ENCODE data around the gene FBN2. TPM values are rescaled to one million over a fixed set of nuclear protein-coding genes. Genes with fewer than 3 reads are reported as not detected.

The FBN2 gene
- total RNA-seq, 1 experiment from 2014 or later: 0.31 TPM

- intact Hi-C loops (cut with micrococcal nuclease; ENCODE audit: unreplicated experiment): no loop called here
- CTCF ChIA-PET: no interaction called here
These were observed 292.1 kb downstream of the FBN2 start for GRCh38 chr5:128245974-128246373.

GRCh38 chr5:128243958-128244582, 294.0 kb downstream of the FBN2 start:
- CTCF ChIA-PET: no interaction called here
- Mint-ChIP-seq H3K4me3 (ENCODE audit: low read depth, unreplicated experiment) (no peak overlapping the region), H3K36me3 (ENCODE audit: insufficient read depth, unreplicated experiment) (no peaks in the 10 kb centered on the region), H3K27ac (ENCODE audit: unreplicated experiment) (no peak overlapping the region), H3K9me3 (ENCODE audit: low read depth, unreplicated experiment) (no peaks in the 10 kb centered on the region), H3K27me3 (ENCODE audit: unreplicated experiment) (no peaks in the 10 kb centered on the region), H3K4me1 (ENCODE audit: low read depth, unreplicated experiment) (no peaks in the 10 kb centered on the region)
- DNase-seq: no peak
- no peak for TF ChIP-seq CTCF (IDR thresholded peaks at IDR 0.05; ENCODE audit: unreplicated experiment)
- intact Hi-C loops (cut with micrococcal nuclease; ENCODE audit: unreplicated experiment): no loop called here
- BruUV-seq (replicated peaks): no TSS peak

More at GRCh38 chr5:128245974-128246373, 292.1 kb downstream of the FBN2 start:
- TF ChIP-seq CTCF (IDR thresholded peaks at IDR 0.05; ENCODE audit: unreplicated experiment): no peak
- no peaks in the 10 kb centered on the region for H3K4me1 Mint-ChIP-seq (ENCODE audit: low read depth, unreplicated experiment)
- no peak overlapping the region for H3K27ac Mint-ChIP-seq (ENCODE audit: unreplicated experiment)
- BruUV-seq (replicated peaks): no TSS peak
- H3K9me3 Mint-ChIP-seq (ENCODE audit: low read depth, unreplicated experiment): peaks cover 2% of the 10 kb centered on the region
- no peaks in the 10 kb centered on the region for H3K27me3 Mint-ChIP-seq (ENCODE audit: unreplicated experiment)
- no peak overlapping the region for H3K4me3 Mint-ChIP-seq (ENCODE audit: low read depth, unreplicated experiment)
- no peaks in the 10 kb centered on the region for H3K36me3 Mint-ChIP-seq (ENCODE audit: insufficient read depth, unreplicated experiment)
- DNase-seq: no peak

GRCh38 chr5:128241051-128241695, 296.9 kb downstream of the FBN2 start:
- Mint-ChIP-seq H3K4me1 (ENCODE audit: low read depth, unreplicated experiment) (no peaks in the 10 kb centered on the region), H3K9me3 (ENCODE audit: low read depth, unreplicated experiment) (no peaks in the 10 kb centered on the region), H3K4me3 (ENCODE audit: low read depth, unreplicated experiment) (no peak overlapping the region), H3K27ac (ENCODE audit: unreplicated experiment) (no peak overlapping the region), H3K27me3 (ENCODE audit: unreplicated experiment) (no peaks in the 10 kb centered on the region), H3K36me3 (ENCODE audit: insufficient read depth, unreplicated experiment) (no peaks in the 10 kb centered on the region)
- BruUV-seq (replicated peaks): no TSS peak
- intact Hi-C loops (cut with micrococcal nuclease; ENCODE audit: unreplicated experiment): no loop called here
- CTCF ChIA-PET: no interaction called here
- TF ChIP-seq CTCF (IDR thresholded peaks at IDR 0.05; ENCODE audit: unreplicated experiment): no peak
- DNase-seq: no peak

GRCh38 chr5:128237546-128237945, 300.5 kb downstream of the FBN2 start:
- Mint-ChIP-seq H3K36me3 (ENCODE audit: insufficient read depth, unreplicated experiment) (no peaks in the 10 kb centered on the region), H3K4me1 (ENCODE audit: low read depth, unreplicated experiment) (no peaks in the 10 kb centered on the region), H3K27me3 (ENCODE audit: unreplicated experiment) (no peaks in the 10 kb centered on the region), H3K27ac (ENCODE audit: unreplicated experiment) (no peak overlapping the region), H3K4me3 (ENCODE audit: low read depth, unreplicated experiment) (no peak overlapping the region), H3K9me3 (ENCODE audit: low read depth, unreplicated experiment) (no peaks in the 10 kb centered on the region)
- DNase-seq: no peak
- no TSS peak for BruUV-seq (replicated peaks)
- intact Hi-C loops (cut with micrococcal nuclease; ENCODE audit: unreplicated experiment): no loop called here
- CTCF ChIA-PET: no interaction called here
- TF ChIP-seq CTCF (IDR thresholded peaks at IDR 0.05; ENCODE audit: unreplicated experiment): no peak
